OCI-LY3 (cell line): ENCODE measurements around the gene UBA5.

Experiments
- H2AFZ ChIP-seq: fragments of 200-600, 300-600 bp; shearing (Covaris generic); 2 replicates; pipeline ENCODE4 v1.6.0; 2014; ENCODE audit warnings: antibody characterized with exemption, low read depth, low read length
- H3K27ac ChIP-seq: fragments of 200-600, 300-600 bp; sonication (generic); 2 replicates; pipeline ENCODE4 v1.5.1; 2014; ENCODE audit warnings: mild to moderate bottlenecking, low read length, moderate library complexity, mixed read lengths
- H3K27me3 ChIP-seq: fragments of 200-600, 300-600 bp; sonication (generic); 2 replicates; pipeline ENCODE4 v1.6.1; 2014; ENCODE audit warnings: low read depth, low read length, mixed read lengths
- H3K36me3 ChIP-seq: fragments of 200-600, 300-600 bp; sonication (generic); replicated peaks from 2 replicates; pipeline ENCODE3; 2014; ENCODE audit warnings: low read depth, low read length, mixed read lengths
- H3K4me1 ChIP-seq: fragments of 300-600, 200-600 bp; sonication (generic); 2 replicates; pipeline ENCODE4 v1.6.1; 2014; ENCODE audit warnings: low read length, mixed read lengths
- H3K4me2 ChIP-seq: fragments of 200-600, 300-600 bp; sonication (generic); 2 replicates; pipeline ENCODE4 v1.6.1; 2014; ENCODE audit warnings: low read length, mixed read lengths
- H3K4me3 ChIP-seq: fragments of 300-600, 200-600 bp; sonication (generic); 2 replicates; pipeline ENCODE4 v1.5.1; 2014; ENCODE audit warnings: antibody characterized with exemption, mild to moderate bottlenecking, low read length, moderate library complexity
- H3K79me2 ChIP-seq: fragments of 300-600, 200-600 bp; shearing (Covaris generic); 2 replicates; pipeline ENCODE4 v1.6.1; 2014; ENCODE audit warnings: mild to moderate bottlenecking, low read length, mixed read lengths
- H3K9ac ChIP-seq: fragments of 300-600, 200-600 bp; shearing (Covaris generic); 2 replicates; pipeline ENCODE4 v1.6.0; 2014; ENCODE audit warnings: mild to moderate bottlenecking, low read length, moderate library complexity
- H3K9me3 ChIP-seq: fragments of 200-600, 300-600 bp; shearing (Covaris generic); 2 replicates; pipeline ENCODE4 v1.6.1; 2014; ENCODE audit warnings: low read length, mixed read lengths; ENCODE audit not compliant: insufficient read depth
- H4K20me1 ChIP-seq: fragments of 200-600, 300-600 bp; sonication (generic); 2 replicates; pipeline ENCODE4 v1.6.1; 2016; ENCODE audit warnings: low read length, mixed read lengths; ENCODE audit not compliant: insufficient read depth
- EZH2phosphoT487 ChIP-seq: fragments of 200-600 bp; shearing (Covaris generic); IDR thresholded peaks from 2 replicates; pipeline ENCODE4 v1.6.1; 2018; ENCODE audit warnings: antibody characterized with exemption, mixed run types, low read depth
- TF ChIP-seq, protein P1 (sequence below): fragments of 200-600, 300-600 bp; sonication (generic); IDR thresholded peaks from 2 replicates; pipeline ENCODE4 v1.5.1; 2014; ENCODE audit warnings: antibody characterized with exemption, low read length, low read depth

Gene UBA5

DNA sequence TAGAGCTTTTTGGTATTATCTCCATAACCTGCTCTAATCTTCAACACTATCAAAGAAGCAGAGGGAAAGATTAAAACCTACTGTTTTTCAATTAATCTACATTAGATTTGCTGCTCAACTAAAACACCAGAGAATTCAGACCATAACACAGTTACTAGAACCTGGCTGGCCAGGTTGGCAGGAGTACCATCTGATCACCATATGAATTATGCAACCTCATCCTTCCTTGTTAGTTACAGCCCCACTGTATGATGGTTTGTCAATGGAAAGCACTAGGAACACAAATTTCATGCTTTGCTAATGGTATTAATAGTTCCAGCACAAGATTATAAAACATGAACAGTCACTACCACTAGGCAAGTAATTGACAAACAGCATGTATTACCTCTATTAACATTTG lies 56.2 kb downstream of the UBA5 start:
- no peaks in the 10 kb centered on the region; the same call in 1 of the 2 replicates for H4K20me1 ChIP-seq
- no peaks in the 10 kb centered on the region for H3K9me3 ChIP-seq
- no peak overlapping the region for H3K27ac ChIP-seq
- no peak for TF ChIP-seq EZH2phosphoT487
- TF ChIP-seq, protein P1, sequence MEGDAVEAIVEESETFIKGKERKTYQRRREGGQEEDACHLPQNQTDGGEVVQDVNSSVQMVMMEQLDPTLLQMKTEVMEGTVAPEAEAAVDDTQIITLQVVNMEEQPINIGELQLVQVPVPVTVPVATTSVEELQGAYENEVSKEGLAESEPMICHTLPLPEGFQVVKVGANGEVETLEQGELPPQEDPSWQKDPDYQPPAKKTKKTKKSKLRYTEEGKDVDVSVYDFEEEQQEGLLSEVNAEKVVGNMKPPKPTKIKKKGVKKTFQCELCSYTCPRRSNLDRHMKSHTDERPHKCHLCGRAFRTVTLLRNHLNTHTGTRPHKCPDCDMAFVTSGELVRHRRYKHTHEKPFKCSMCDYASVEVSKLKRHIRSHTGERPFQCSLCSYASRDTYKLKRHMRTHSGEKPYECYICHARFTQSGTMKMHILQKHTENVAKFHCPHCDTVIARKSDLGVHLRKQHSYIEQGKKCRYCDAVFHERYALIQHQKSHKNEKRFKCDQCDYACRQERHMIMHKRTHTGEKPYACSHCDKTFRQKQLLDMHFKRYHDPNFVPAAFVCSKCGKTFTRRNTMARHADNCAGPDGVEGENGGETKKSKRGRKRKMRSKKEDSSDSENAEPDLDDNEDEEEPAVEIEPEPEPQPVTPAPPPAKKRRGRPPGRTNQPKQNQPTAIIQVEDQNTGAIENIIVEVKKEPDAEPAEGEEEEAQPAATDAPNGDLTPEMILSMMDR, result no peak
- H3K4me3 ChIP-seq, result no peak overlapping the region
- H2AFZ ChIP-seq, result no peak overlapping the region
- no peak overlapping the region for H3K9ac ChIP-seq
- H3K4me1 ChIP-seq, result peaks cover 3% of the 10 kb centered on the region; the same call in 1 of the 2 replicates
- H3K79me2 ChIP-seq, result 0 out of 2 replicates have a peak, but pooled peaks cover 3% of the 10 kb centered on the region
- peaks cover 3% of the 10 kb centered on the region for H3K36me3 ChIP-seq
- no peaks in the 10 kb centered on the region for H3K27me3 ChIP-seq
- no peak overlapping the region for H3K4me2 ChIP-seq

DNA sequence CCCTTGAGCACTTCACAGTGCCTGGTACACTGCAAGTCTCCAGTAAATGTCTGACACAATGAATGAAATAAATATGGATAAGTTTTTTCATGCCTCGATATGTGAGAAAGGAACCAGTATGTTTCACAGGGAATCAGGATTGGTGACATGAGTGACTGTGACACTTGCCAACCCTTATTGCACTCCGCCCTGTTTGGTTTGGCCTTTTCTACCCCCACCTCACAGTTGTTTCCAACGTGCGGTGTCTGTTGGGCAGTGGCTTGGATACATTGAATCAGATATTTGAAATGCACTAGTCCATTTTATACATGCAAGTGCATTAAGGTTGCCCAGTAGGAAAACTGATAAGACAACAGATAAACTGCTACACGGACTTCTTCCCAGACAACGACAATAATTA lies 60.1 kb downstream of the UBA5 start:
- Histone ChIP-seq H3K4me3 (no peak overlapping the region), H2AFZ (no peak overlapping the region)
- TF ChIP-seq, protein P1, result no peak
- TF ChIP-seq EZH2phosphoT487, result no peak

DNA sequence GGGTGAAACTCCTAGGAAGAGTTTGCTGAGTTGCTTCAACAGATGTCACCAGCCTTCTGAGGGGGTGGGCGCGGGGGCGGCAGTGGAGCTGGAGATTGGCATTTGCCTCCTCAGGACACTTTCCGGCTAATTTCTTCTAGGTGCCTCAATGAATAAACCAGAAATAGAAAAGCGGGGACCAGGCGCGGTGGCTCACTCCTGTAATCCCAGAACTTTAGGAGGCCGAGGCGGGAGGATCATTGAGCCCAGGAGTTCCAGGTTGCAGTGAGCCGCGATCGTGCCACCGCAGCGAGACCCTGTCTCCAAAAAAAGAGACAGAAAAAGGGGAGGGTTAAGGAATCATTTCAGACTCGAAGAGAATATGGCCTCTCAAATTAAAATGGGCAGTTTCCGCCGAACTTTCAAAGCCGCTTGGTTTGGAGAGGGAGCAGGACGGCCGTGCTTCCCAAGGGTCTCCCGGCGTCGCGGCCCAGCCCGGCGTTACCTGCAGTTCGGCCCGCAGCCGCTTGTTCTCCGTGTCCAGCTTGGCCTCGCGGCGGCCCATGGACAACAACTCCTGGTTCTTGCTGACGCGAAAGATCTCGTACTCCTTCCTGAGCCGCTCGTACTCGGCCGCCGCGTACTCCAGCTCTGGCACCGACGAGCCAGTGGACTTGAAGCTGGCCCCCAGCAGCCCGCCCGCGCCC lies 61.5 kb downstream of the UBA5 start:
- Histone ChIP-seq H2AFZ (peak overlapping the region; percentile 82), H3K4me3 (peak overlapping the region; percentile 96)

More for the DNA sequence above, 60.1 kb downstream of the UBA5 start:
- no peaks in the 10 kb centered on the region for H3K27me3 ChIP-seq
- peaks cover 3% of the 10 kb centered on the region for H3K36me3 ChIP-seq
- 0 out of 2 replicates have a peak, but pooled peaks cover 5% of the 10 kb centered on the region for H3K79me2 ChIP-seq
- no peak overlapping the region for H3K27ac ChIP-seq
- no peaks in the 10 kb centered on the region; the same call in 1 of the 2 replicates for H4K20me1 ChIP-seq
- no peaks in the 10 kb centered on the region for H3K9me3 ChIP-seq
- H3K4me2 ChIP-seq, result no peak overlapping the region
- peaks cover 10% of the 10 kb centered on the region for H3K4me1 ChIP-seq
- no peak overlapping the region for H3K9ac ChIP-seq

More for the DNA sequence above, 61.5 kb downstream of the UBA5 start:
- TF ChIP-seq EZH2phosphoT487, result no peak
- TF ChIP-seq, protein P1, result no peak
- H3K4me1 ChIP-seq, result peaks cover 12% of the 10 kb centered on the region
- H4K20me1 ChIP-seq, result no peaks in the 10 kb centered on the region; the same call in 1 of the 2 replicates
- H3K27me3 ChIP-seq, result no peaks in the 10 kb centered on the region
- H3K9me3 ChIP-seq, result no peaks in the 10 kb centered on the region
- H3K79me2 ChIP-seq, result 0 out of 2 replicates have a peak, but pooled peaks cover 5% of the 10 kb centered on the region
- H3K4me2 ChIP-seq, result peak overlapping the region; percentile 87
- no peaks in the 10 kb centered on the region for H3K36me3 ChIP-seq
- H3K9ac ChIP-seq, result peak overlapping the region; percentile 73
- 0 out of 2 replicates have a peak overlapping the region, but pooled peaks have one; percentile 16 for H3K27ac ChIP-seq
